Measurements from ENCODE around the gene RIMBP2.

Gene RIMBP2

GRCh38 chr12:130552483-130552996 lies 163.6 kb downstream of the RIMBP2 start:
- no peak for DNase-seq

- DNase-seq, result no peak
Measured at GRCh38 chr12:130549361-130549760, 166.7 kb downstream of the RIMBP2 start.

- DNase-seq, result no peak
Measured at GRCh38 chr12:130547480-130548155, 168.5 kb downstream of the RIMBP2 start.

- no peak for DNase-seq
Measured at GRCh38 chr12:130546494-130546893, 169.6 kb downstream of the RIMBP2 start.

- no peak for DNase-seq
Measured at GRCh38 chr12:130545475-130545874, 170.6 kb downstream of the RIMBP2 start.

- DNase-seq, result no peak
Measured at GRCh38 chr12:130540376-130540775, 175.7 kb downstream of the RIMBP2 start.

- peak in 1 of 51 donors; percentile 13 for DNase-seq
Measured at GRCh38 chr12:130538343-130539095, 177.6 kb downstream of the RIMBP2 start.

- no peak for DNase-seq
Measured at GRCh38 chr12:130537655-130538054, 178.4 kb downstream of the RIMBP2 start.

- DNase-seq, result no peak
Measured at GRCh38 chr12:130537051-130537450, 179.0 kb downstream of the RIMBP2 start.

GRCh38 chr12:130530429-130530828 lies 185.7 kb downstream of the RIMBP2 start:
- no peak for DNase-seq

- DNase-seq, result no peak
Measured at GRCh38 chr12:130529781-130530180, 186.3 kb downstream of the RIMBP2 start.

- DNase-seq, result no peak
Measured at GRCh38 chr12:130527239-130527638, 188.9 kb downstream of the RIMBP2 start.

- no peak for DNase-seq
Measured at GRCh38 chr12:130526813-130527212, 189.3 kb downstream of the RIMBP2 start.

- DNase-seq, result no peak
Measured at GRCh38 chr12:130525384-130526172, 190.5 kb downstream of the RIMBP2 start.

- no peak for DNase-seq
Measured at GRCh38 chr12:130524759-130525158, 191.3 kb downstream of the RIMBP2 start.

GRCh38 chr12:130523863-130524614 lies 192.1 kb downstream of the RIMBP2 start:
- DNase-seq, result no peak

- DNase-seq, result no peak
Measured at GRCh38 chr12:130523208-130523607, 192.9 kb downstream of the RIMBP2 start.

- no peak for DNase-seq
Measured at GRCh38 chr12:130522244-130522834, 193.8 kb downstream of the RIMBP2 start.

GRCh38 chr12:130521375-130522124 lies 194.5 kb downstream of the RIMBP2 start:
- no peak for DNase-seq

GRCh38 chr12:130520784-130521183 lies 195.3 kb downstream of the RIMBP2 start:
- DNase-seq, result no peak
